HG03378 (cell line): Measurements from ENCODE around the gene CCDC117.
"Not testable (repeated sequence)": the region's sequence is repeated elsewhere in the genome, so short reads cannot be mapped to it uniquely, and the experiment has no call there.

Experiments
- ATAC-seq: cut with Tn5 transposase; IDR thresholded peaks from one replicate; pipeline ENCODE4 v1.9.1; 2021; ENCODE audit warnings: mild to moderate bottlenecking, moderate library complexity; ENCODE audit not compliant: unreplicated experiment

Gene CCDC117

GRCh38 chr22:28824455-28824854, 52.0 kb downstream of the CCDC117 start:
- ATAC-seq, result not testable (repeated sequence)

- not testable (repeated sequence) for ATAC-seq
These were observed 53.9 kb downstream of the CCDC117 start for GRCh38 chr22:28826430-28826829.

GRCh38 chr22:28826921-28827320, 54.4 kb downstream of the CCDC117 start:
- no peak for ATAC-seq

GRCh38 chr22:28829358-28830181, 57.1 kb downstream of the CCDC117 start:
- ATAC-seq, result no peak

GRCh38 chr22:28830441-28830840, 57.9 kb downstream of the CCDC117 start:
- ATAC-seq, result no peak

GRCh38 chr22:28831140-28832072, 58.9 kb downstream of the CCDC117 start:
- no peak for ATAC-seq

- ATAC-seq, result no peak
These were observed 60.2 kb downstream of the CCDC117 start for GRCh38 chr22:28832731-28833130.

GRCh38 chr22:28833276-28833923, 60.9 kb downstream of the CCDC117 start:
- ATAC-seq, result no peak

- ATAC-seq, result no peak
These were observed 63.2 kb downstream of the CCDC117 start for GRCh38 chr22:28835630-28836189.

- ATAC-seq, result no peak
These were observed 65.1 kb downstream of the CCDC117 start for GRCh38 chr22:28837640-28838039.
